ENCODE results near the gene BRPF3. TPM values are rescaled to one million over a fixed set of nuclear protein-coding genes. Genes with fewer than 3 reads are reported as not detected.

The BRPF3 gene
- total and polyA plus RNA-seq, 11 donors, result 8.2 to 29.1 (median 17.6) TPM

GRCh38 chr6:36170704-36171103 is 25.8 kb upstream of the BRPF3 start:
- intact Hi-C loops (cut with DNase I), result no loop called here
- Histone ChIP-seq H3K27ac (no peak overlapping the region), H3K4me1 (peaks cover 0 to 10% (median 0%) of the 10 kb centered on the region in 12 donors), H3K9me3 (peaks cover 0 to under 1% (median 0%) of the 10 kb centered on the region in 12 donors), H3K36me3 (no peaks in the 10 kb centered on the region), H3K27me3 (no peaks in the 10 kb centered on the region), H3K4me3 (no peak overlapping the region)
- WGBS, 4 donors, result 97 to 99% (median 98%) methylated on average over 2 of the region's 2 CpGs
- DNase-seq, result no peak
- no peak for ATAC-seq
- TF ChIP-seq POLR2A (IDR thresholded peaks at IDR 0.05), result no peak
- TF ChIP-seq CTCF (IDR thresholded peaks at IDR 0.05), result no peak

DNA sequence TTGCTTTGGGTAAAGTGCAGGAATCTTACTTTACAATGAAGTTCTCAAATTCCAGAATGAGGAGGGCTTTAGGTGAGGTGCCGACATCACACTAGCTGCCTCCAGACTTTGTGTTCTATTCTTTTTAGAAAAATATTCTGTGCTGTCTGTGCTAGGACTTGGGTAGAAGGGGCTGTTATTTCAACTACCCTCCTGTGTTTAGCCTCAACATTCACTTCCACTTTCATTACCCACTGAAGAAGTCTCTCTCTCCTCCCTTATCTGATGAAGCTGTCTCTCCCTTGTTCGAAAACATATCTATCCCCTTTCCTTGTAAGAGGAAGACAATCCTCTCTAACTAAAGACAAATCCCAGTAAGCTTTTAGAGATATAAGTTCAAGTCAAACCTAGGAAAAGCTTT is 25.0 kb upstream of the BRPF3 start:
- no peak for TF ChIP-seq CTCF (IDR thresholded peaks at IDR 0.05)
- TF ChIP-seq POLR2A (IDR thresholded peaks at IDR 0.05), result no peak
- intact Hi-C loops (cut with DNase I), result no loop called here
- H3K9me3 ChIP-seq, result no peaks in the 10 kb centered on the region

GRCh38 chr6:36177166-36177565 is 19.4 kb upstream of the BRPF3 start:
- peaks cover 0 to 26% (median 13%) of the 10 kb centered on the region in 12 donors for H3K9me3 ChIP-seq
- no peak for ATAC-seq
- H3K4me3 ChIP-seq, result no peak overlapping the region
- no peaks in the 10 kb centered on the region for H3K4me1 ChIP-seq
- no peak for DNase-seq
- intact Hi-C loops (cut with DNase I), result no loop called here
- peaks cover 0 to 3% (median 0%) of the 10 kb centered on the region in 9 donors for H3K36me3 ChIP-seq
- TF ChIP-seq POLR2A (IDR thresholded peaks at IDR 0.05), result no peak
- no peak for TF ChIP-seq CTCF (IDR thresholded peaks at IDR 0.05)
- H3K27ac ChIP-seq, result no peak overlapping the region
- H3K27me3 ChIP-seq, result no peaks in the 10 kb centered on the region

More for the DNA sequence above, 25.0 kb upstream of the BRPF3 start:
- Histone ChIP-seq H3K27me3 (no peaks in the 10 kb centered on the region), H3K36me3 (no peaks in the 10 kb centered on the region), H3K27ac (no peak overlapping the region), H3K4me3 (no peak overlapping the region), H3K4me1 (peaks cover 0 to 10% (median 0%) of the 10 kb centered on the region in 12 donors)
- DNase-seq (no peak), ATAC-seq (no peak)
- WGBS, 4 donors, result 72 to 84% (median 80%) methylated on average over 2 of the region's 2 CpGs

- no peak overlapping the region for H3K27ac ChIP-seq
- no peaks in the 10 kb centered on the region for H3K27me3 ChIP-seq
- H3K36me3 ChIP-seq, result peaks cover 0 to 3% (median 0%) of the 10 kb centered on the region in 9 donors
- intact Hi-C loops (cut with DNase I), result no loop called here
- DNase-seq (no peak), ATAC-seq (no peak)
- H3K9me3 ChIP-seq, result peaks cover 0 to 40% (median 14%) of the 10 kb centered on the region in 12 donors
- H3K4me3 ChIP-seq, result no peak overlapping the region
- no peaks in the 10 kb centered on the region for H3K4me1 ChIP-seq
- no peak for TF ChIP-seq POLR2A (IDR thresholded peaks at IDR 0.05)
- no peak for TF ChIP-seq CTCF (IDR thresholded peaks at IDR 0.05)
Observed at GRCh38 chr6:36178544-36178943, 18.0 kb upstream of the BRPF3 start.
